A549 (cell line): ENCODE measurements around the gene TCTN2.

ENCODE experiments used
- CTCF ChIP-seq: fragments of >200 bp; sonication (Bioruptor Twin); formaldehyde crosslinking; IDR thresholded peaks from 3 replicates; pipeline ENCODE4 v1.5.1; 2016
- EP300 ChIP-seq, 2 experiments: fragments of >200 bp; sonication (Bioruptor Twin); formaldehyde crosslinking; IDR thresholded peaks; 2 replicates in 1 of 2; 3 replicates in 1 of 2; pipeline ENCODE4 v1.6.1; 2016 to 2017
- HOXB13 ChIP-seq: fragments of 250-450 bp; sonication (Bioruptor Pico); IDR thresholded peaks from 2 replicates; pipeline ENCODE4 v1.5.0; 2020; ENCODE audit warnings: low read depth, mild to moderate bottlenecking, moderate library complexity
- JUN ChIP-seq, 2 experiments: fragments of >200 bp; sonication (Bioruptor Twin); formaldehyde crosslinking; IDR thresholded peaks; 2 replicates in 1 of 2; 3 replicates in 1 of 2; pipeline ENCODE4 v1.6.1; 2016 to 2017
- MAFK ChIP-seq: fragments of 450-650 bp; IDR thresholded peaks from 2 replicates; pipeline ENCODE4 v1.6.1; 2014; ENCODE audit not compliant: partially characterized antibody
- MYC ChIP-seq: IDR thresholded peaks from 2 replicates; pipeline ENCODE4 v1.6.1; 2012; ENCODE audit warnings: mild to moderate bottlenecking, inconsistent platforms, low read length, improper control_type of control experiment, borderline replicate concordance
- POLR2A ChIP-seq: IDR thresholded peaks from 2 replicates; pipeline ENCODE4 v1.6.1; 2012; ENCODE audit warnings: mild to moderate bottlenecking, low read length
- RAD21 ChIP-seq, 2 experiments: fragments of >200 bp in 1 of 2; sonication (Bioruptor Twin) in 1 of 2; formaldehyde crosslinking in 1 of 2; IDR thresholded peaks in 1 of 2; conservative IDR thresholded peaks in 1 of 2; 2 replicates in 1 of 2; 3 replicates in 1 of 2; pipeline ENCODE4 v1.6.1; 2012 to 2018; ENCODE audit warnings: inconsistent platforms in 1 of 2
- RCOR1 ChIP-seq: fragments of 150-350 bp; IDR thresholded peaks from 2 replicates; pipeline ENCODE4 v1.6.1; 2014; ENCODE audit warnings: antibody characterized with exemption, low read length, low read depth
- SMC3 ChIP-seq: fragments of >200 bp; sonication (Bioruptor Twin); formaldehyde crosslinking; IDR thresholded peaks from 3 replicates; pipeline ENCODE4 v1.6.1; 2018; ENCODE audit warnings: inconsistent platforms

GRCh38 chr12:123686636-123687190 lies 15.8 kb downstream of the TCTN2 start:
- no peak for TF ChIP-seq CTCF
- TF ChIP-seq RCOR1: no peak
- TF ChIP-seq MYC: no peak
- TF ChIP-seq RAD21 (conservative IDR thresholded peaks at IDR 0.05 in 1 of 2, IDR thresholded peaks at IDR 0.05 in 1 of 2): no peak
- TF ChIP-seq MAFK: no peak
- TF ChIP-seq EP300 (IDR thresholded peaks at IDR 0.05): no peak
- no peak for TF ChIP-seq SMC3
- TF ChIP-seq POLR2A: no peak
- no peak for TF ChIP-seq JUN (IDR thresholded peaks at IDR 0.05)
- no peak for TF ChIP-seq HOXB13 (CRISPR knock-in tag)
